HG02623 (cell line): Measurements from ENCODE around the gene HIRIP3.

ENCODE experiments used
- ATAC-seq: cut with Tn5 transposase; IDR thresholded peaks from one replicate; pipeline ENCODE4 v1.9.1; 2021; ENCODE audit warnings: moderate library complexity; ENCODE audit not compliant: unreplicated experiment

The HIRIP3 gene

GRCh38 chr16:30000735-30001631 lies 5.6 kb upstream of the HIRIP3 start:
- no peak for ATAC-seq

GRCh38 chr16:29999605-30000004 lies 4.2 kb upstream of the HIRIP3 start:
- no peak for ATAC-seq

DNA sequence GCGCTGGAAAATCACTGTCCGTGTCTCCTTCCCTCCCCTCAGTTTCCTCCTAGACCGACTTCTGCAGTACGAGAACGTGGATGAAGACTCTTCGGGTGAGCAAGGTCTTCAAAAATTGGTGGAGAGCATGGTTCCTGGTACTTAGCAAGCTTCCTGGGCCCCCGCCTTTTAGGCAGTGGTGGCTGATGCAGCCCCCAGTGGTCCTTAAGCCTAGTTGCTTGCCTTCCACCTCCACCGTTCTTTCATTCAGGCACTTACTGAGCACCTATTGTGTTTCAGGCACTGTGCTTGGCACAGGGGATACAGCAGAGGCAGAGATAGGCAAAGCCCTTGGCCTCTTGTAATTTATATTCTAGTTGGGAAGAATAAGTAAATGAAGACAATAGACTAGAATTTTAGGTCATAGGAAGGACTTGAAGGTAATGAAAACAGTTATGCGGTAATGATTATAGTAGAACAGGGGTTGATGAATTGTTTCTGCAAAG lies 1.4 kb upstream of the HIRIP3 start:
- ATAC-seq = no peak

DNA sequence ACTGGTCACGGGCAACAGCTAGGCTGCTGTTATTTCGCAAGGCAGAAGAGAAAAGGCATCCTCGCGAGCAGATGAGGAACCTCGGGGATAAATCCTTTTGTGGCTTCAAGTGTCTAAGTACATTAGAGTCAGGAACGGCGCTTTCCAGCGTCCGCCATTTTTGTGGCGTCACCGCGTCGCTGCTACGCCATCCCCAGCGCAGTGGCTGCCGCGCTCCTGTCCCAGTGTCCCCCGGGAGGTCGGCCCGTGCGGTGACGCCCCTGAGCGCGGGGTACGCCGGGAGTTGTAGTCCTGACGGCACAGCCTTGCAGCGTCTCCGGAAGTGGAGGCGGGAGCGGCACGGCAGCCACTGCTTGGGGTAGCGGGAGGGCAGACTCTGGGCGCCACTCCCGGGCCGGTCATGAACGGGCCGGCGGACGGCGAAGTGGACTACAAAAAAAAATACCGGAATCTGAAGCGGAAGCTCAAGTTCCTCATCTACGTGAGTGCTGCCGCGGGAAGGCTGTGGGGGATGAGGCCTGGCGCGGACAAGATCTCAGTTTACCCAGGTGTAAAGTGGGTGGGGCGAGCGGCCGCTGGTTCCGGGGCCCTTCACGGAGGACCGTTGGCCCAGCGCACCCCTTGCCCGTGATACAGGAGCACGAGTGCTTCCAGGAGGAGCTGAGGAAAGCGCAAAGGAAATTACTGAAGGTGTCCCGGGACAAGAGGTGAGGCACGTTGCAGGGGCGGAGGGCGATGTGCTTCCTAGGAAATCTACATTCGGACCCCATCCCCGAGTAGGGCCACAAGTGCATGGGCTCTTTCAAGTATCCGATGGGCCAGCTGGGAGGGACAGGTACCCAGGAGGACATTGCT lies 721 bp upstream of the HIRIP3 start, which contains the start of gene INO80E:
Gene INO80E, plus strand, starts transcription at position 331 of the 855 bp plus-strand sequence. Its CDS starts 70 bp downstream, at position 401.
- peak; percentile 82 for ATAC-seq

DNA sequence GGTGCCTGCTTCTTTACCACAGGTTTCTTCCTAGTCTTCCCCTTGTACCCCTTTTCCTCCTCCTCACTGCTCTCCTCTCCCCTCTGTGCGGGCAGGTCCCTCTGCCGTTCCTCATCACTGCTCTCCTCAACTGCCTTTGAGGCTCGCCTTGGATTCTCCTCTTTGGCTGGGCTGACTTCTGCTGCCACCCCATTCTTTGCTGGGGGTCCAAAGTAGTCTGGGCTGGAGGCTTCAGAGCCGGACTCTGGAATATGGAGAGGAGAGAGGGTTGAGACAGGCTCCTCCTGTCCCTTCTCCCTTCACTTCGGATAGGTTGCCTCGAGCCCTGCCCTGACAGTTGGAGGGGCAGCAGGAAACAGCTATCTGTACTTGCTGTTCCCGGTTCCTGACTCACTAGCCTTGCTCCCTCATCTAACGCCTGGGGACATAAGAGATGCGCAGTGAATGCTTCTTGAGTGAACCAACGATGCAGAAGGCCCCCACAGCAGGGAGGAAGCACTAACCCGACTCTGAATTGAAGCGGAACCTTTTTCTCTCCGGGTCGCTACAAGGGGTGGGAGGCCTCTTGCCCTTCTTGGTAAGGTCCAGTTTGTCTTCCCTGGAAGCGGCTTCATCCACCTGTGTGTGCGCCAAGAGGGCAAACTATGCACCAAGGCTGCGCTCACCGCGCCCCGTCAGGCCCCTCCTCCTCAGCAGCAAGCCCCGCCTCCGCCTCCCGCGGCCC lies 655 bp downstream of the HIRIP3 start:
- peak; percentile 19 for ATAC-seq

DNA sequence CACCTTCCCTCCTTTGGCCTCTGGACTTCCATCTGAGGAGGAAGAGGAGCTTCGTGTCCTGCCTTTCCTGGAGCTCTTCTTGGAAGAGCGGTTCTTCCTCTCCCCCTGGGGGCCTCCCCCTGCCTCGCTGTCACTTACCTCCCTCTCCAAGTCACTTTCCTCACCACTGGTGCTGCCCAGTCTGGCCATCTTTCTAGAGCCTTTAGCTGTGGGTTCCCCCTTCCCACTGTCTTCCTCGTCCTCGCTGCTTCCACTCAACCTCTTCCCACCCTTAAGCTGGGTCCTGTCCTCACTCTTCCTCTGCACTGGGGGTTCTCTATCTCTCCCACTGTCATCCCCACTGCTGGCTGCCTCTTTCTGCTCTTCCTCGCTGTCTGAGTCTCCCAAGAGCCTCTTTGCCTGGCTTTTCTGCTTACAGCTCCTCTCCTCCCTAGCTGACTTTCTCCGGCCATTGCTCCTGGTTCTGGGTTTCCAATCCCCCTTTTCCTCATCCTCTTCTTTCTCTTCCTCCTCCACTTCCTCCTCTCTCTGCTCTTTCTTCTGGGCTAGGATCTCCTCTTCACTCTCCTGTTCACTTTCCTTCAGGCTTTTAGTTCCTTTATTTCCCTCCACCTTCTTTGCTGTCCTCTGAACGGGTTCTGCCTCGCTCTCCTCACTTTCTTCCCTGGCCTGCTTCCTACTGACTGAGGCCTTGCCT lies 1.4 kb downstream of the HIRIP3 start:
- ATAC-seq = no peak

GRCh38 chr16:29993191-29993902 lies 2.1 kb downstream of the HIRIP3 start:
- no peak for ATAC-seq

DNA sequence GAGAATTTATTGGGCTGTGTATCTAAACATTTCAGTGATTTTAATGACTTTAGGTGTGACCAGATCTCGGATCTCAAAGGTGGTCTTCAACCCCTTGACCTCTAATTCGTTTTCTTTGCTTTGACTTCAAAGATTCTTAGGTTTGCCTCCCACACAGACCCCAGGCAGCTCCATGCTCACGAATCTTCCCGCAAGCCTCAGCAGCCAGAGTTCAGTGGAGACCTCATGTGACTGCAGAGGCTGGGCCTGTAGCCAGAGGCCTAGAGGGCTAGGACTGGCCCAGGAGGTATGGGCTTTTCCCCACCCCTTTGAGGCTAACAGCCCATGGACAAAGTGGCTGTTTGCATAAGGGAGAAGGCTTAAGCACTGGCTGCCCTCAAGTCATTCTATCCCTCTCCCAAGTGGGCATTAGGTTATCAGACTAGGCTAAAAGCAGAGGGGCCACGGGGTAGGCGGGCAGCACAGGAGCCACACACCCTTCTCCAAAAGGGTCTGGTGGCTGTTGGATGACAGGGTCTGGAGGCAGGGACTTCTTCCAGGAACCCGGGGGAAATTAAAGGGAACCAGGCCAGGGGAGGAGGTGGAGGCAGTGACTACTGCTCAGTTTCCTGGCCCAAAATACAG lies 3.0 kb downstream of the HIRIP3 start:
- ATAC-seq = no peak

DNA sequence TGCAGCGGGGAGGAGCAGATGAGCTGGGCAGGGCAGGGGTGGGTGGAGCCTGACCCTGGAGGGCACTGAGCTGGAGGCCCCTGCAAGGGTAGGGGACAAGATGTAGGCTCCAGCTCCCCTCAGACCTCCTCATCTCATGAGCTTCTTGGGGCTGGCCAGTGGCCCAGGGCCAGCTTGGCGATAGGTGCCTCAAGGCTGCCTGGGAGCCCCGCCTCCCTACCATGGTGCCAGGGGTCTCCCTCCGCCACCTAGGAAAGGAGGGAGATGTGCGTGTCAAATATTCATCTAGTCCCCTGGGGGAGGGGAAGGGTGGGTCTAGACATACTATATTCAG lies 3.9 kb downstream of the HIRIP3 start:
- ATAC-seq = no peak

- ATAC-seq = no peak
Observed at GRCh38 chr16:29990883-29991570, 4.4 kb downstream of the HIRIP3 start.

DNA sequence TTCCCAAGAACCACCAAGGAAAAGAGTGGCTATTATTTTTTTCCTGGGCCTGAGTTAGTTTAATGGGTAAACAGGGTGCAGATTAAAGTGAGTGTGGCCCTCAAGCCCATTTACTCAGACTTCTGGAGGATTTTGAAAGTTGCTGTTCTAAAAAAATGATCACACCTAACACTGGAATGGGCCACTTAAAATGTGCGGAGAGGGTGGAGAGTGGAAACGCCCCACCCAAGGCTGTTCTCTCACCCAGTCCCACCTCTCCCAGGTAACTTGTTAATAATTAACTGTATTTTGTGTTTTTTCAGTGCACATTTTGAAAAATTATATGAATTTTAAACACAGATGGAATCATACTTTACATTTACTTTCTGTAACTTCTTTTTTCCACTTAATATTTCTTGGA lies 5.4 kb downstream of the HIRIP3 start:
- ATAC-seq = no peak

DNA sequence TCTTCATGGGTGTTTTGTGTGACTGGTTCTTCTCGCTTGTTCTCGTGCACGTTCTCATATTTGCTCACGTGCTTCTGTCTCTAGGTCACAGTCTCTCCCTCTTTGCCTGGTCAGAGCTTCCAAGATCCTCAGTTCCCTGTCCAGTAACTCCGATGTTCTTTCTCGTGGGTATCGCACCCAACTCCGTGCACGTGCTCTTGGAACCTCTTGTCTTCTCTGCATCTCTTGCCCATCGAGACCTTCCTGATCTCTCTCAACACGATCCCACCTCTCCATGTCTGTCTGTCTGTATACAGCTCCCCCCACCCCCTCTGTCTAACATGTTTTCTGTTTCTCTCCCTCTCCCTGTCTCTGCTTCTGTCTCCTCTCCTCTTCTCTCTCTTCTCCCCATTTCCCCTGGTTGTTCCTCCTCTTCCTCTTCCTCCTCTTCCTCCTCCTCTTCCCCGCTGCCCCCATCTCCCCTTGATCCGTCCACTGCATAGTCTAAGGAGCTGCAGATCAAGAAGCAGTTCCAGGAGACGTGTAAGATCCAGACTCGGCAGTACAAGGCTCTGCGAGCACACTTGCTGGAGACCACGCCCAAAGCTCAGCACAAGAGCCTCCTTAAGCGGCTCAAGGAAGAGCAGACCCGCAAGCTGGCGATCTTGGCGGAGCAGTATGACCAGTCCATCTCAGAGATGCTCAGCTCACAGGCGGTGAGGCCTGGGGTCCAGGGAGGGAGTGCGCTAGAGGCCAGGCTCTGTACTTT lies 6.1 kb downstream of the HIRIP3 start:
- ATAC-seq = no peak

GRCh38 chr16:29988346-29989075 lies 6.9 kb downstream of the HIRIP3 start:
- no peak for ATAC-seq

DNA sequence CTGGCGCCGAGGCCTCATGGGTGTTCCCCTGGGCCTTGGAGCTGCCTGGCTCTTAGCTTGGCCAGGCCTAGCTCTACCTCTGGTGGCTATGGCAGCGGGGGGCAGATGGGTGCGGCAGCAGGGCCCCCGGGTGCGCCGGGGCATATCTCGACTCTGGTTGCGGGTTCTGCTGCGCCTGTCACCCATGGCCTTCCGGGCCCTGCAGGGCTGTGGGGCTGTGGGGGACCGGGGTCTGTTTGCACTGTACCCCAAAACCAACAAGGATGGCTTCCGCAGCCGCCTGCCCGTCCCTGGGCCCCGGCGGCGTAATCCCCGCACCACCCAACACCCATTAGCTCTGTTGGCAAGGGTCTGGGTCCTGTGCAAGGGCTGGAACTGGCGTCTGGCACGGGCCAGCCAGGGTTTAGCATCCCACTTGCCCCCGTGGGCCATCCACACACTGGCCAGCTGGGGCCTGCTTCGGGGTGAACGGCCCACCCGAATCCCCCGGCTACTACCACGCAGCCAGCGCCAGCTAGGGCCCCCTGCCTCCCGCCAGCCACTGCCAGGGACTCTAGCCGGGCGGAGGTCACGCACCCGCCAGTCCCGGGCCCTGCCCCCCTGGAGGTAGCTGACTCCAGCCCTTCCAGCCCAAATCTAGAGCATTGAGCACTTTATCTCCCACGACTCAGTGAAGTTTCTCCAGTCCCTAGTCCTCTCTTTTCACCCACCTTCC lies 7.9 kb downstream of the HIRIP3 start:
- no peak for ATAC-seq

- no peak for ATAC-seq
Observed at GRCh38 chr16:29986931-29987330, 8.5 kb downstream of the HIRIP3 start.

DNA sequence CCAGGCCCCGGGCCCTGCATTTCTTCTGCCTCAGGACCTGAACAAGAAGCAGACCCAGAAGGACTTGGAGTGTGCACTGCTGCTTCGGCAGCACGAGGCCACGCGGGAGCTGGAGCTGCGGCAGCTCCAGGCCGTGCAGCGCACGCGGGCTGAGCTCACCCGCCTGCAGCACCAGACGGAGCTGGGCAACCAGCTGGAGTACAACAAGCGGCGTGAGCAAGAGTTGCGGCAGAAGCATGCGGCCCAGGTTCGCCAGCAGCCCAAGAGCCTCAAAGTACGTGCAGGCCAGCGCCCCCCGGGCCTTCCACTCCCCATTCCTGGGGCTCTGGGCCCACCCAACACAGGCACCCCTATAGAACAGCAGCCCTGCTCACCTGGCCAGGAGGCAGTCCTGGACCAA lies 9.2 kb downstream of the HIRIP3 start:
- ATAC-seq = no peak

DNA sequence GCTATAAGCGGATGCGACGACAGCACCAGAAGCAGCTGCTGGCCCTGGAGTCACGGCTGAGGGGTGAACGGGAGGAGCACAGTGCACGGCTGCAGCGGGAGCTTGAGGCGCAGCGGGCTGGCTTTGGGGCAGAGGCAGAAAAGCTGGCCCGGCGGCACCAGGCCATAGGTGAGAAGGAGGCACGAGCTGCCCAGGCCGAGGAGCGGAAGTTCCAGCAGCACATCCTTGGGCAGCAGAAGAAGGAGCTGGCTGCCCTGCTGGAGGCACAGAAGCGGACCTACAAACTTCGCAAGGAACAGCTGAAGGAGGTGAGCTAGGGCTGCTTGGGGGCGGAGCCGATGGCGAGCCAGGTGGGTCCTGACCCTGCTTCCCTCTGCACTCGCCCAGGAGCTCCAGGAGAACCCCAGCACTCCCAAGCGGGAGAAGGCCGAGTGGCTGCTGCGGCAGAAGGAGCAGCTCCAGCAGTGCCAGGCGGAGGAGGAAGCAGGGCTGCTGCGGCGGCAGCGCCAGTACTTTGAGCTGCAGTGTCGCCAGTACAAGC lies 10.1 kb downstream of the HIRIP3 start:
- no peak for ATAC-seq
